A549 (cell line): ENCODE measurements around the gene DSCAML1. TPM values are rescaled to one million over a fixed set of nuclear protein-coding genes. Genes with fewer than 3 reads are reported as not detected.

Experiments
- ATAC-seq, 2 experiments: fragments of 200-7000 bp in 1 of 2; fragments of >200 bp in 1 of 2; cut with Nextera tagmentation in 1 of 2; cut with Tn5 transposase in 1 of 2; 3 replicates each; pipeline versions ENCODE4 v1.8.0 to v1.9.1; 2018 to 2020; ENCODE audit warnings: mild to moderate bottlenecking in 1 of 2, moderate library complexity in 1 of 2
- CTCF ChIA-PET: fragments of 300-600 bp; sonication (Branson Sonifier 250); formaldehyde crosslinking; extraction: SDS; loops from one replicate; lab custom pipeline; 2021; ENCODE audit warnings: antibody characterized with exemption, inconsistent platforms; lab: Yijun Ruan, JAX
- POLR2A ChIA-PET: fragments of 350-600 bp; formaldehyde crosslinking; extraction: SDS; loops from one replicate; lab custom pipeline; 2021; ENCODE audit warnings: antibody characterized with exemption, inconsistent platforms; lab: Yijun Ruan, JAX
- DNase-seq, 2 experiments: peaks; one replicate each; pipeline versions ENCODE4 v3.0.0 to v3.0.0-alpha.2; 2011 to 2016; ENCODE audit warnings: low read depth in 1 of 2, low spot score in 1 of 2
- FAIRE-seq: peaks from 2 replicates; lab custom pipeline; 2011; peaks lifted over from hg19 to GRCh38; lab: Jason Lieb, UNC
- H3K27ac ChIP-seq, 2 experiments: fragments of >200 bp; sonication (Bioruptor Twin); formaldehyde crosslinking; 3 replicates each; pipeline ENCODE4 v1.5.1; 2016 to 2017
- H3K4me1 ChIP-seq: fragments of >200 bp; sonication (Bioruptor Twin); formaldehyde crosslinking; 3 replicates; pipeline ENCODE4 v1.6.1; 2016
- H3K4me2 ChIP-seq: fragments of >200 bp; sonication (Bioruptor Twin); formaldehyde crosslinking; 3 replicates; pipeline ENCODE4 v1.6.1; 2016
- H3K4me3 ChIP-seq: fragments of >200 bp; sonication (Bioruptor Twin); formaldehyde crosslinking; 3 replicates; pipeline ENCODE4 v1.5.1; 2016
- H3K9me3 ChIP-seq: fragments of >200 bp; sonication (Bioruptor Twin); formaldehyde crosslinking; 3 replicates; pipeline ENCODE4 v1.6.1; 2016
- CBX8 ChIP-seq: fragments of 200-600 bp; sonication (generic); IDR thresholded peaks from 2 replicates; pipeline ENCODE4 v1.6.1; 2016
- CEBPB ChIP-seq, 2 experiments: fragments of >200 bp in 1 of 2; sonication (Bioruptor Twin) in 1 of 2; formaldehyde crosslinking in 1 of 2; IDR thresholded peaks; 2 replicates each; pipeline ENCODE4 v1.6.1; 2012 to 2016
- CHD2 ChIP-seq: fragments of 150-350 bp; IDR thresholded peaks from 2 replicates; pipeline ENCODE4 v1.6.1; 2014; ENCODE audit warnings: low read length; ENCODE audit not compliant: partially characterized antibody
- CHD4 ChIP-seq: fragments of 200-600 bp; sonication (generic); IDR thresholded peaks from 2 replicates; pipeline ENCODE4 v1.6.1; 2016; ENCODE audit warnings: antibody characterized with exemption, mild to moderate bottlenecking, borderline replicate concordance
- EHF ChIP-seq: fragments of 250-450 bp; sonication (Bioruptor Pico); IDR thresholded peaks from 2 replicates; pipeline ENCODE4 v1.5.0; 2020; ENCODE audit warnings: mild to moderate bottlenecking
- EP300 ChIP-seq, 2 experiments: fragments of >200 bp; sonication (Bioruptor Twin); formaldehyde crosslinking; IDR thresholded peaks; 2 replicates in 1 of 2; 3 replicates in 1 of 2; pipeline ENCODE4 v1.6.1; 2016 to 2017
- ESRRA ChIP-seq: fragments of 150-350 bp; IDR thresholded peaks from 2 replicates; pipeline ENCODE4 v1.6.1; 2014; ENCODE audit warnings: mild to moderate bottlenecking, low read length, borderline replicate concordance
- FOSB ChIP-seq: fragments of 250-450 bp; sonication (Bioruptor Pico); IDR thresholded peaks from 2 replicates; pipeline ENCODE4 v1.5.0; 2020; ENCODE audit warnings: mild to moderate bottlenecking, moderate library complexity
- FOSL2 ChIP-seq, 2 experiments: fragments of 450-650 bp in 1 of 2; fragments of >200 bp in 1 of 2; sonication (Bioruptor Twin) in 1 of 2; formaldehyde crosslinking; IDR thresholded peaks; 2 replicates each; pipeline versions ENCODE4 v1.5.0 to v1.6.1; 2016 to 2020; ENCODE audit warnings: mild to moderate bottlenecking in 1 of 2, moderate library complexity in 1 of 2
- HDAC2 ChIP-seq: fragments of 200-600 bp; sonication (generic); IDR thresholded peaks from 2 replicates; pipeline ENCODE4 v1.6.1; 2016
- HEYL ChIP-seq: fragments of 250-450 bp; sonication (Bioruptor Pico); IDR thresholded peaks from 2 replicates; pipeline ENCODE4 v1.8.0; 2021; ENCODE audit warnings: mild to moderate bottlenecking, moderate library complexity
- HOXA7 ChIP-seq: fragments of 250-450 bp; sonication (Bioruptor Pico); IDR thresholded peaks from 2 replicates; pipeline ENCODE4 v1.5.0; 2020; ENCODE audit warnings: mild to moderate bottlenecking, moderate library complexity
- HOXB5 ChIP-seq: fragments of 250-450 bp; sonication (Bioruptor Pico); IDR thresholded peaks from 2 replicates; pipeline ENCODE4 v1.5.0; 2020; ENCODE audit warnings: mild to moderate bottlenecking, moderate library complexity
- JUNB ChIP-seq: fragments of >200 bp; sonication (Bioruptor Twin); formaldehyde crosslinking; IDR thresholded peaks from 2 replicates; pipeline ENCODE4 v1.6.1; 2016
- KDM1A ChIP-seq: fragments of 200-600 bp; sonication (generic); IDR thresholded peaks from 2 replicates; pipeline ENCODE4 v1.6.1; 2016; ENCODE audit warnings: low read depth, mild to moderate bottlenecking
- MAFK ChIP-seq: fragments of 450-650 bp; IDR thresholded peaks from 2 replicates; pipeline ENCODE4 v1.6.1; 2014; ENCODE audit not compliant: partially characterized antibody
- MAZ ChIP-seq: fragments of 150-350 bp; IDR thresholded peaks from 2 replicates; pipeline ENCODE4 v1.6.1; 2014; ENCODE audit warnings: antibody characterized with exemption, low read depth, low read length, borderline replicate concordance
- MYC ChIP-seq: IDR thresholded peaks from 2 replicates; pipeline ENCODE4 v1.6.1; 2012; ENCODE audit warnings: mild to moderate bottlenecking, inconsistent platforms, low read length, improper control_type of control experiment, borderline replicate concordance
- NPAS2 ChIP-seq: fragments of 250-450 bp; sonication (Bioruptor Pico); IDR thresholded peaks from 2 replicates; pipeline ENCODE4 v1.8.0; 2022; ENCODE audit warnings: mild to moderate bottlenecking, moderate library complexity, borderline replicate concordance
- RCOR1 ChIP-seq: fragments of 150-350 bp; IDR thresholded peaks from 2 replicates; pipeline ENCODE4 v1.6.1; 2014; ENCODE audit warnings: antibody characterized with exemption, low read length, low read depth
- RNF2 ChIP-seq: fragments of 200-600 bp; sonication (generic); IDR thresholded peaks from 2 replicates; pipeline ENCODE4 v1.6.1; 2016; ENCODE audit warnings: low read depth, mild to moderate bottlenecking, antibody characterized with exemption, moderate library complexity, borderline replicate concordance
- SREBF2 ChIP-seq: fragments of 450-650 bp; IDR thresholded peaks from 2 replicates; pipeline ENCODE4 v1.6.1; 2014; ENCODE audit warnings: mild to moderate bottlenecking, moderate library complexity
- TFCP2L1 ChIP-seq: fragments of 250-450 bp; sonication (Bioruptor Pico); IDR thresholded peaks from 2 replicates; pipeline ENCODE4 v1.5.0; 2021; ENCODE audit warnings: mild to moderate bottlenecking
- ZNF302 ChIP-seq: fragments of 250-450 bp; sonication (Bioruptor Pico); IDR thresholded peaks from 2 replicates; pipeline ENCODE4 v1.9.0; 2021; ENCODE audit warnings: inconsistent platforms, mild to moderate bottlenecking, moderate library complexity
- ZSCAN20 ChIP-seq: fragments of 250-450 bp; sonication (Bioruptor Pico); IDR thresholded peaks from 2 replicates; pipeline ENCODE4 v1.8.0; 2022; ENCODE audit warnings: mild to moderate bottlenecking, moderate library complexity
- WGBS: methylation state at CpG from one replicate; pipeline ENCODE4 v1.1.6; 2017; ENCODE audit errors: missing lambda C conversion rate; 5-methylcytosine and 5-hydroxymethylcytosine counted together
- polyA plus RNA-seq, 4 experiments: library from polyadenylated mRNA; depleted of rRNA in 3 of 4; stranded (reverse); fragments of >200 nt; fragmentation: RNase III in 1 of 4; extraction: RNeasy Plus Mini Kit Qiagen cat#74134 plus additional on column Dnase treatment in 1 of 4; gene quantifications; 2 replicates in 3 of 4; 3 replicates in 1 of 4; pipeline ENCODE4 v1.2.3, GENCODE V29; 2011 to 2017
- TF ChIP-seq, protein P1 (sequence below): IDR thresholded peaks from 2 replicates; pipeline ENCODE4 v1.6.1; 2012; ENCODE audit warnings: low read depth, borderline replicate concordance
- TF ChIP-seq, protein P2 (sequence below): fragments of 250-450 bp; sonication (Bioruptor Pico); IDR thresholded peaks from 2 replicates; pipeline ENCODE4 v1.5.0; 2020; ENCODE audit warnings: low read depth, mild to moderate bottlenecking, moderate library complexity
- TF ChIP-seq, protein P3 (sequence below): IDR thresholded peaks from 2 replicates; pipeline ENCODE4 v1.6.1; 2012
- TF ChIP-seq, protein P4 (sequence below): fragments of 150-350 bp; IDR thresholded peaks from 2 replicates; pipeline ENCODE4 v1.6.1; 2014; ENCODE audit warnings: low read depth, mild to moderate bottlenecking, low read length
- TF ChIP-seq, protein P5 (sequence below): IDR thresholded peaks from 2 replicates; pipeline ENCODE4 v1.6.1; 2012

DSCAML1 gene
- polyA plus RNA-seq, 2 of the 4 experiments (the other 2 are of a cell fraction), result 0.12 to 0.31 TPM

DNA sequence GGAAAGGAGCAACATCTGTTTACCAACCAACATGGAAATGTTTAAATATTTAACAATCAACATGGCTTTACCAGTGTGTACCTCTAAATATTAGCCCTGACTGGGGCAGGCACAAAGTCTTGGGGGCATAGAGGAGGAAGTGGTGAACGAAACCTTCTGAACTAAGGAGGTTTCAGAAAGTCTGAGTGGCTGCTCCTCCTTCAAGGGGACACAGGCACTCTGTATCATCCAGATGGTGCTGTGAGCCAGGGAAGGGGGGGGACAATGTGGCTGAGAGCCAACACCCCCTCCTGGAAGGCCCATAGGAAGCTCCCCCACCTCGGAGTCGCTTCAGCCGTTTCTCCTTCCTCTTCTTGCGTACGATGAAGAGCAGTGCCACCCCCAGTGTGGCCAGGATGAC lies 361.7 kb downstream of the DSCAML1 start:
- no peaks in the 10 kb centered on the region for H3K4me1 ChIP-seq
- TF ChIP-seq SREBF2, result no peak
- no peak for TF ChIP-seq FOSB (CRISPR knock-in tag)
- no peak for TF ChIP-seq HOXA7
- TF ChIP-seq ZSCAN20 (CRISPR knock-in tag), result no peak
- TF ChIP-seq CHD4, result no peak
- TF ChIP-seq EP300 (IDR thresholded peaks at IDR 0.05), result no peak
- TF ChIP-seq TFCP2L1, result no peak
- no peak for TF ChIP-seq RNF2
- H3K4me2 ChIP-seq, result no peak overlapping the region
- 56% methylated on average over 6 of the region's 6 CpGs for WGBS
- H3K9me3 ChIP-seq, result no peaks in the 10 kb centered on the region
- DNase-seq (no peak), ATAC-seq (no peak), FAIRE-seq (no peak)
- ChIA-PET CTCF (interaction anchor here (1.3 kb wide), 1 partner anchor 9 kb away, joined by 6 read pairs; no protein-coding TSS in a partner anchor), POLR2A (no interaction called here)
- H3K4me3 ChIP-seq, result no peak overlapping the region
- no peak overlapping the region for H3K27ac ChIP-seq

DNA sequence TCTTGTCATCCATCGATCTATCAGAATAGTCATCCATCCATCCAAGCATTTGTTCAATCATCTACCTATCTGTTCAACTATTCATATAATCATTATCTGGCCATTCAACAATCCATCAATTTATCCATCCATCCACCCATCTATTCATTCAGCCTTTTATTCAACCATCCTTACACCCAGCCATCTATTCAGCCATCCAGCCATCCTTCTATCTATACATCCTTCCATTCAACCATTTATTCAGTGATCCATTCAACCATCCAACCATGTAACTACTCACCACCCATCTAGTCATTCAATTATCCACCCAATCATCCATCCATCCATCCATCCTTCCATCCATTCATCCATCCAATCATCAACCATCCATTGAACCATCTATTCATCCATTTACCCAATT lies 362.5 kb downstream of the DSCAML1 start:
- WGBS, result 85% methylated on average over 1 of the region's 1 CpG
- no peaks in the 10 kb centered on the region for H3K4me1 ChIP-seq
- TF ChIP-seq HDAC2, result no peak
- TF ChIP-seq, protein P1, sequence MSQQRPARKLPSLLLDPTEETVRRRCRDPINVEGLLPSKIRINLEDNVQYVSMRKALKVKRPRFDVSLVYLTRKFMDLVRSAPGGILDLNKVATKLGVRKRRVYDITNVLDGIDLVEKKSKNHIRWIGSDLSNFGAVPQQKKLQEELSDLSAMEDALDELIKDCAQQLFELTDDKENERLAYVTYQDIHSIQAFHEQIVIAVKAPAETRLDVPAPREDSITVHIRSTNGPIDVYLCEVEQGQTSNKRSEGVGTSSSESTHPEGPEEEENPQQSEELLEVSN, result no peak
- no peak for TF ChIP-seq NPAS2 (CRISPR knock-in tag)
- TF ChIP-seq EHF (CRISPR knock-in tag), result no peak
- TF ChIP-seq, protein P2, sequence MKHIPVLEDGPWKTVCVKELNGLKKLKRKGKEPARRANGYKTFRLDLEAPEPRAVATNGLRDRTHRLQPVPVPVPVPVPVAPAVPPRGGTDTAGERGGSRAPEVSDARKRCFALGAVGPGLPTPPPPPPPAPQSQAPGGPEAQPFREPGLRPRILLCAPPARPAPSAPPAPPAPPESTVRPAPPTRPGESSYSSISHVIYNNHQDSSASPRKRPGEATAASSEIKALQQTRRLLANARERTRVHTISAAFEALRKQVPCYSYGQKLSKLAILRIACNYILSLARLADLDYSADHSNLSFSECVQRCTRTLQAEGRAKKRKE (CRISPR knock-in tag), result no peak
- TF ChIP-seq RCOR1, result no peak
- no peak for TF ChIP-seq MYC
- TF ChIP-seq CEBPB (IDR thresholded peaks at IDR 0.05), result no peak
- TF ChIP-seq ESRRA, result no peak
- no peak for TF ChIP-seq JUNB
- no peak for TF ChIP-seq RNF2
- no peak for TF ChIP-seq MAFK
- TF ChIP-seq CBX8, result no peak
- TF ChIP-seq MAZ, result no peak
- TF ChIP-seq ZNF302 (CRISPR knock-in tag), result no peak

DNA sequence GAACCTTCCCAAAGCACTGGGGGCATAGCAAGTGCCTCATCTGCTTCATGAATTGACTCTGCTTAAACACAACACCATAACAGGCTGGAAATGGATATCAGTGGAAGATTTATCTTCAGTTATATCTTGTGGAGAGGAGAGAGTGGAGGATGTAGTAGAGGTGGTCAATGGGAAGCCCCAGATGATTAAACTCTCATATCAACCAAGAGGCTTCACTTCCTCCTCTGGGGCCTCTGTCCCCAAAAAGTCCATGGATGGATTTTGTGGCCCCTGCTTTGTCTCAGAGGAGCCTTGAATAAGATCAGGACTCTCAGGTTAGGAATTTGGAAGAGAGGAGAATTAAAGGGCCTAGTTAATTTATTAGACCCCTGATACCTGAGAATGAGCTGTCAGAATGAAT lies 363.3 kb downstream of the DSCAML1 start:
- no peak for ATAC-seq
- Histone ChIP-seq H3K9me3 (no peaks in the 10 kb centered on the region), H3K4me1 (no peaks in the 10 kb centered on the region), H3K4me2 (no peak overlapping the region), H3K27ac (no peak overlapping the region), H3K4me3 (no peak overlapping the region)
- DNase-seq, result no peak
- no peak for TF ChIP-seq FOSL2 (IDR thresholded peaks at IDR 0.05)
- TF ChIP-seq FOSL2 (CRISPR knock-in tag; IDR thresholded peaks at IDR 0.05), result no peak
- no peak for TF ChIP-seq MYC
- TF ChIP-seq HEYL (CRISPR knock-in tag), result no peak
- TF ChIP-seq NPAS2 (CRISPR knock-in tag), result no peak
- TF ChIP-seq CHD4, result no peak
- TF ChIP-seq, protein P3, sequence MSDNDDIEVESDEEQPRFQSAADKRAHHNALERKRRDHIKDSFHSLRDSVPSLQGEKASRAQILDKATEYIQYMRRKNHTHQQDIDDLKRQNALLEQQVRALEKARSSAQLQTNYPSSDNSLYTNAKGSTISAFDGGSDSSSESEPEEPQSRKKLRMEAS, result no peak
- no peak for TF ChIP-seq FOSB (CRISPR knock-in tag)
- TF ChIP-seq CEBPB (IDR thresholded peaks at IDR 0.05), result no peak
- TF ChIP-seq RCOR1, result no peak
- no peak for TF ChIP-seq SREBF2
- no peak for TF ChIP-seq CHD2
- no peak for TF ChIP-seq HOXB5 (CRISPR knock-in tag)
- TF ChIP-seq, protein P4, sequence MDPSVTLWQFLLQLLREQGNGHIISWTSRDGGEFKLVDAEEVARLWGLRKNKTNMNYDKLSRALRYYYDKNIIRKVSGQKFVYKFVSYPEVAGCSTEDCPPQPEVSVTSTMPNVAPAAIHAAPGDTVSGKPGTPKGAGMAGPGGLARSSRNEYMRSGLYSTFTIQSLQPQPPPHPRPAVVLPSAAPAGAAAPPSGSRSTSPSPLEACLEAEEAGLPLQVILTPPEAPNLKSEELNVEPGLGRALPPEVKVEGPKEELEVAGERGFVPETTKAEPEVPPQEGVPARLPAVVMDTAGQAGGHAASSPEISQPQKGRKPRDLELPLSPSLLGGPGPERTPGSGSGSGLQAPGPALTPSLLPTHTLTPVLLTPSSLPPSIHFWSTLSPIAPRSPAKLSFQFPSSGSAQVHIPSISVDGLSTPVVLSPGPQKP, result no peak
- TF ChIP-seq KDM1A, result no peak
- no peak for TF ChIP-seq EP300 (IDR thresholded peaks at IDR 0.05)
- TF ChIP-seq HOXA7, result no peak
- TF ChIP-seq MAZ, result no peak
- TF ChIP-seq RNF2, result no peak
- TF ChIP-seq, protein P5, sequence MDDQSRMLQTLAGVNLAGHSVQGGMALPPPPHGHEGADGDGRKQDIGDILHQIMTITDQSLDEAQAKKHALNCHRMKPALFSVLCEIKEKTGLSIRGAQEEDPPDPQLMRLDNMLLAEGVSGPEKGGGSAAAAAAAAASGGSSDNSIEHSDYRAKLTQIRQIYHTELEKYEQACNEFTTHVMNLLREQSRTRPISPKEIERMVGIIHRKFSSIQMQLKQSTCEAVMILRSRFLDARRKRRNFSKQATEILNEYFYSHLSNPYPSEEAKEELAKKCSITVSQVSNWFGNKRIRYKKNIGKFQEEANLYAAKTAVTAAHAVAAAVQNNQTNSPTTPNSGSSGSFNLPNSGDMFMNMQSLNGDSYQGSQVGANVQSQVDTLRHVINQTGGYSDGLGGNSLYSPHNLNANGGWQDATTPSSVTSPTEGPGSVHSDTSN, result no peak
- CTCF ChIA-PET, result interaction anchor here (1.7 kb wide), 1 partner anchor 10 kb away, joined by 3 read pairs; no protein-coding TSS in a partner anchor
- POLR2A ChIA-PET, result no interaction called here
- no peak for FAIRE-seq

More for the DNA sequence above, 362.5 kb downstream of the DSCAML1 start:
- ChIA-PET CTCF (no interaction called here), POLR2A (no interaction called here)
- Histone ChIP-seq H3K27ac (no peak overlapping the region), H3K4me3 (no peak overlapping the region), H3K4me2 (no peak overlapping the region), H3K9me3 (no peaks in the 10 kb centered on the region)
- ATAC-seq (no peak), DNase-seq (no peak), FAIRE-seq (no peak)
